Measurements from ENCODE around the gene CEP57. TPM values are rescaled to one million over a fixed set of nuclear protein-coding genes. Genes with fewer than 3 reads are reported as not detected.

The CEP57 gene
- total RNA-seq, 1 donor from 2014 or later = 61.3 TPM

- Mint-ChIP-seq H3K27ac (no peak overlapping the region), H3K9me3 (no peaks in the 10 kb centered on the region), H3K4me1 (ENCODE audit: unreplicated experiment) (peaks cover 5% of the 10 kb centered on the region), H3K4me3 (no peak overlapping the region), H3K27me3 (no peaks in the 10 kb centered on the region), H3K36me3 (peaks cover 25% of the 10 kb centered on the region)
- no peak for DNase-seq (ENCODE audit: extremely low spot score, unreplicated experiment)
- no peak for TF ChIP-seq CTCF (conservative IDR thresholded peaks at IDR 0.05)
These were observed 39.4 kb downstream of the CEP57 start for GRCh38 chr11:95829580-95830259.

DNA sequence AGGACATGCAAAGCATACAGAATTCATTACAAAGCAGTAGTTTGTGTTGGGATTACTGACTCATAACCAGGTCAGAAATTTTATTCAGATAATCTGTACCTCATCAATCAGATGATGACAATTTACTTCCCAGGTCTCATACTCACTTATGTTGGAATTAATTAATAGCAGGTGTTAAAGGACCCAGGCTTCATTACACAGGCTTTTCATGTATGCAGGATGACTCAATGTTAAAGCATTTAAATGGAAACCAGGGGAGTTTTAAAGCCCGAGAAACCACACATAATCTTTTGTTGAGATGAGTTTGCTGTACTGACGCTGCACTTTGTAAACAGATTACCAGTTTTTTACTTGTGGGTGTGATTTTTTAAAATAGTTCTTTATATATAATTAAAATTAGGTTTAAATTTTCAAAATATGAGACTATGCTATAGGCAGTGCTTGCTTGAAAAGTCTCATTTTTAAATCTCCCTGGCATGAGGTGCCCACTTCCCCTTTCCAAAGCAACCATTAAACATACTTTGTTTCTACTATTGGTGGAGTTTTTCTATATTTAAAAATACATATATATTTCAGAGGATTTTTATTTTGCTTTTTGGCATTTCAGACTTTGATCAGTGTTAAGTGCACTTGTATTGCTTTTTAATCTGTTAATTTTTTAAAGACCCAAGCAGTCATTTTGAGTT, 41.0 kb downstream of the CEP57 start:
- H3K9me3 Mint-ChIP-seq = no peaks in the 10 kb centered on the region
- DNase-seq (ENCODE audit: extremely low spot score, unreplicated experiment) = no peak
- H3K27me3 Mint-ChIP-seq = no peaks in the 10 kb centered on the region
- no peak overlapping the region for H3K27ac Mint-ChIP-seq
- no peak overlapping the region for H3K4me3 Mint-ChIP-seq
- peaks cover 11% of the 10 kb centered on the region for H3K4me1 Mint-ChIP-seq (ENCODE audit: unreplicated experiment)
- TF ChIP-seq CTCF (conservative IDR thresholded peaks at IDR 0.05) = no peak
- peaks cover 26% of the 10 kb centered on the region for H3K36me3 Mint-ChIP-seq

GRCh38 chr11:95832763-95833162, 42.5 kb downstream of the CEP57 start:
- no peak overlapping the region for H3K4me3 Mint-ChIP-seq
- H3K9me3 Mint-ChIP-seq = no peaks in the 10 kb centered on the region
- peaks cover 30% of the 10 kb centered on the region for H3K36me3 Mint-ChIP-seq
- H3K4me1 Mint-ChIP-seq (ENCODE audit: unreplicated experiment) = peaks cover 11% of the 10 kb centered on the region
- H3K27me3 Mint-ChIP-seq = no peaks in the 10 kb centered on the region
- no peak for TF ChIP-seq CTCF (conservative IDR thresholded peaks at IDR 0.05)
- no peak for DNase-seq (ENCODE audit: extremely low spot score, unreplicated experiment)
- H3K27ac Mint-ChIP-seq = no peak overlapping the region

GRCh38 chr11:95833378-95833777, 43.1 kb downstream of the CEP57 start:
- Mint-ChIP-seq H3K36me3 (peaks cover 28% of the 10 kb centered on the region), H3K9me3 (no peaks in the 10 kb centered on the region), H3K27me3 (no peaks in the 10 kb centered on the region), H3K27ac (no peak overlapping the region), H3K4me1 (ENCODE audit: unreplicated experiment) (peaks cover 11% of the 10 kb centered on the region), H3K4me3 (no peak overlapping the region)
- no peak for TF ChIP-seq CTCF (conservative IDR thresholded peaks at IDR 0.05)
- no peak for DNase-seq (ENCODE audit: extremely low spot score, unreplicated experiment)

- H3K4me1 Mint-ChIP-seq (ENCODE audit: unreplicated experiment) = peaks cover 11% of the 10 kb centered on the region
- H3K36me3 Mint-ChIP-seq = peaks cover 24% of the 10 kb centered on the region
- no peak for TF ChIP-seq CTCF (conservative IDR thresholded peaks at IDR 0.05)
- H3K4me3 Mint-ChIP-seq = no peak overlapping the region
- no peak for DNase-seq (ENCODE audit: extremely low spot score, unreplicated experiment)
- no peaks in the 10 kb centered on the region for H3K9me3 Mint-ChIP-seq
- no peak overlapping the region for H3K27ac Mint-ChIP-seq
- no peaks in the 10 kb centered on the region for H3K27me3 Mint-ChIP-seq
These were observed 45.1 kb downstream of the CEP57 start for GRCh38 chr11:95835351-95835750.

Data from type B pancreatic cell (in vitro differentiated cells).